Fibroblast of lung (primary cell): Measurements from ENCODE around the gene RASA3. TPM values are rescaled to one million over a fixed set of nuclear protein-coding genes. Genes with fewer than 3 reads are reported as not detected.
"Not testable (repeated sequence)": the region's sequence is repeated elsewhere in the genome, so short reads cannot be mapped to it uniquely, and the experiment has no call there.

Experiments
- DNase-seq, 2 donors: peaks; one replicate each; pipeline versions ENCODE4 v3.0.0 to v3.0.0-alpha.2; 2010; ENCODE audit warnings: low read depth in 2 of 2
- H2AFZ ChIP-seq: 2 replicates; pipeline ENCODE4 v1.5.1; 2012; ENCODE audit warnings: low read length, control low read depth, inconsistent platforms
- H3K27ac ChIP-seq: 2 replicates; pipeline ENCODE4 v1.5.1; 2011; ENCODE audit warnings: low read length, control low read depth; ENCODE audit not compliant: insufficient read depth
- H3K27me3 ChIP-seq: 2 replicates; pipeline ENCODE4 v1.5.1; 2011; ENCODE audit warnings: mild to moderate bottlenecking, low read length; ENCODE audit not compliant: control insufficient read depth, insufficient read depth
- H3K36me3 ChIP-seq: 2 replicates; pipeline ENCODE4 v1.5.1; 2011; ENCODE audit warnings: low read length; ENCODE audit not compliant: control insufficient read depth, insufficient read depth
- H3K4me1 ChIP-seq: 2 replicates; pipeline ENCODE4 v1.5.1; 2011; ENCODE audit warnings: low read length; ENCODE audit not compliant: control insufficient read depth, insufficient read depth; ENCODE audit errors: extremely low read depth
- H3K4me2 ChIP-seq: 2 replicates; pipeline ENCODE4 v1.5.1; 2011; ENCODE audit warnings: low read length, control low read depth; ENCODE audit not compliant: insufficient read depth; ENCODE audit errors: extremely low read depth
- H3K4me3 ChIP-seq, 4 experiments: fragments of 200-600 bp in 1 of 4; sonication (generic) in 1 of 4; replicated peaks in 1 of 4; 2 replicates each; pipeline ENCODE4 v1.5.1; 2011 to 2016; ENCODE audit warnings: low read length in 4 of 4, low read depth in 3 of 4, mild to moderate bottlenecking in 3 of 4, control low read depth in 2 of 4, inconsistent platforms in 1 of 4, mixed read lengths in 1 of 4; ENCODE audit not compliant: insufficient read depth in 1 of 4; ENCODE audit errors: control extremely low read depth in 1 of 4
- H3K79me2 ChIP-seq: 2 replicates; pipeline ENCODE4 v1.5.1; 2012; ENCODE audit warnings: mild to moderate bottlenecking, low read length, inconsistent platforms; ENCODE audit not compliant: control insufficient read depth, insufficient read depth
- H3K9ac ChIP-seq: 2 replicates; pipeline ENCODE4 v1.5.1; 2011; ENCODE audit warnings: mild to moderate bottlenecking, low read length, control low read depth; ENCODE audit not compliant: insufficient read depth
- H3K9me3 ChIP-seq: 2 replicates; pipeline ENCODE4 v1.5.1; 2012; ENCODE audit warnings: low read depth, low read length; ENCODE audit not compliant: control insufficient read depth, insufficient read depth
- H4K20me1 ChIP-seq: 2 replicates; pipeline ENCODE4 v1.5.1; 2011; ENCODE audit warnings: low read length; ENCODE audit not compliant: control insufficient read depth, insufficient read depth; ENCODE audit errors: extremely low read depth
- EZH2 ChIP-seq: IDR thresholded peaks from 2 replicates; pipeline ENCODE4 v1.5.1; 2012; ENCODE audit warnings: low read length, control low read depth, mild to moderate bottlenecking; ENCODE audit errors: missing control alignments
- polyA plus RNA-seq, 2 donors: library from polyadenylated mRNA; depleted of rRNA in 1 of 2; stranded (reverse) in 1 of 2; unstranded in 1 of 2; fragments of >200 nt; gene quantifications; 2 replicates each; pipeline ENCODE4 v1.2.1, GENCODE V29; 2011 to 2012; ENCODE audit warnings: missing spikeins in 1 of 2
- total RNA-seq: library from RNA; depleted of rRNA; stranded (reverse); fragments of >200 nt; gene quantifications from 2 replicates; pipeline ENCODE4 v1.2.1, GENCODE V29; 2014
- TF ChIP-seq, protein P1 (sequence below), 2 donors: IDR thresholded peaks in 1 of 2; conservative IDR thresholded peaks in 1 of 2; 1 replicate in 1 of 2; 2 replicates in 1 of 2; pipeline ENCODE4 v1.5.1; 2011 to 2012; ENCODE audit warnings: low read length in 2 of 2, control low read depth in 1 of 2, inconsistent platforms in 1 of 2, low read depth in 1 of 2, mild to moderate bottlenecking in 1 of 2

The RASA3 gene
- total and polyA plus RNA-seq, 2 donors (not counting 1 experiment from before 2014, with no cell fraction given) = 26.6 to 31.1 TPM

DNA sequence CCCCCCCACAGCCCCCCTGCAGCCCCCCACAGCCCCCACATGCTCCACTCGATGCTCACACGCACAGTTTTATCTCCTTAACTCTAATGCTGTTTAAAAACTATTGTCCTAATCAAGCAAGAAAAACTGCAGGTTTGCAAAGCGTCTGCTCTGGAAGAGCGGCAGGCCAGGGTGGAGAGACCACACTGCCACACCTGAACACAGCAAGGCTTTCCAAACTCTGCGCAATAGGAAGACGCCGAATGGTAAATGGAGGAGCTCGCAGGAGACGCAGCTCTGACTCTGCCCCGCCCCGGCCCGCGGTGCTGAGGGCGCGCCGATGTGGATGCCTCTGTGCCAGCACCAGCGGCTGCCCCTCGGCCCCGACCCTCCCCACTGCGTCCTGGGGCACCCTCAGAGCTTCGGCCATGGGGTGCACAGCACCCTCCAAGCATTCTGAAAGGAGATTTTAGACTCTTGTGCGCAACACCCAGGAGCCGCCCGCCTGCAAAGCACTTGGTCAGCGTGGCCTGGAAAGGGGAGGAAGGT lies 32.4 kb downstream of the RASA3 start:
- Histone ChIP-seq H3K4me3 (no peak overlapping the region), H3K4me1 (peaks cover 21% of the 10 kb centered on the region), H3K4me2 (no peak overlapping the region), H3K36me3 (no peaks in the 10 kb centered on the region), H3K9me3 (no peaks in the 10 kb centered on the region), H2AFZ (no peak overlapping the region), H3K27ac (no peak overlapping the region), H3K9ac (no peak overlapping the region), H4K20me1 (no peaks in the 10 kb centered on the region), H3K27me3 (no peaks in the 10 kb centered on the region), H3K79me2 (peaks cover 90% of the 10 kb centered on the region)
- DNase-seq = peak; percentile 59 to 63
- TF ChIP-seq EZH2 = no peak
- TF ChIP-seq, protein P1, sequence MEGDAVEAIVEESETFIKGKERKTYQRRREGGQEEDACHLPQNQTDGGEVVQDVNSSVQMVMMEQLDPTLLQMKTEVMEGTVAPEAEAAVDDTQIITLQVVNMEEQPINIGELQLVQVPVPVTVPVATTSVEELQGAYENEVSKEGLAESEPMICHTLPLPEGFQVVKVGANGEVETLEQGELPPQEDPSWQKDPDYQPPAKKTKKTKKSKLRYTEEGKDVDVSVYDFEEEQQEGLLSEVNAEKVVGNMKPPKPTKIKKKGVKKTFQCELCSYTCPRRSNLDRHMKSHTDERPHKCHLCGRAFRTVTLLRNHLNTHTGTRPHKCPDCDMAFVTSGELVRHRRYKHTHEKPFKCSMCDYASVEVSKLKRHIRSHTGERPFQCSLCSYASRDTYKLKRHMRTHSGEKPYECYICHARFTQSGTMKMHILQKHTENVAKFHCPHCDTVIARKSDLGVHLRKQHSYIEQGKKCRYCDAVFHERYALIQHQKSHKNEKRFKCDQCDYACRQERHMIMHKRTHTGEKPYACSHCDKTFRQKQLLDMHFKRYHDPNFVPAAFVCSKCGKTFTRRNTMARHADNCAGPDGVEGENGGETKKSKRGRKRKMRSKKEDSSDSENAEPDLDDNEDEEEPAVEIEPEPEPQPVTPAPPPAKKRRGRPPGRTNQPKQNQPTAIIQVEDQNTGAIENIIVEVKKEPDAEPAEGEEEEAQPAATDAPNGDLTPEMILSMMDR (conservative IDR thresholded peaks at IDR 0.05 in 1 of 2, IDR thresholded peaks at IDR 0.05 in 1 of 2; ENCODE audit: low read depth in 1 of 2, low read length in 2 of 2) = no peak

DNA sequence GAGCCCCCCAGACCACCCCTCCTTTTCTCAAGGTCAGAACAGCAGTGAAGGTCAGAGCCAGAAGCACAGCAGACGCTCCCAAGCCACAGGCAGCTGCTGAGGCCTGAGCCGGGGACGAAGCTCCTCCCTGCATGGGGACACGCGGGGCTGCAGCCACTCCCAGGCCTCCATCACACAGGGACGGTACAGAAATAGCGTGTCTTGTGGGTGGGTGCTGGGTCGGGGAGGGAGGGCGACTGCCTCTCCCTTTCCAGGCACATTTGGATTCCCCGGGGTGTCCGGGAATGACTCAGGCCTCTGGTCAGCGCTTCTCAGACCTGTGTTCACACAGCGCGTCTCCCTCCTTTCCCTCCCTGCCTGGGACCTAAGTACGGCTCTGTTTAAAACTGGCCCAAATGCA lies 33.2 kb downstream of the RASA3 start:
- H3K79me2 ChIP-seq = peaks cover 90% of the 10 kb centered on the region
- peak; percentile 93 to 94 for DNase-seq
- peak overlapping the region; percentile 68 for H3K4me2 ChIP-seq
- no peak overlapping the region for H2AFZ ChIP-seq
- H3K27me3 ChIP-seq = no peaks in the 10 kb centered on the region
- peak overlapping the region; percentile 47 for H3K27ac ChIP-seq
- peaks cover 21% of the 10 kb centered on the region for H3K4me1 ChIP-seq
- no peaks in the 10 kb centered on the region for H3K36me3 ChIP-seq
- H3K9me3 ChIP-seq = no peaks in the 10 kb centered on the region
- no peak overlapping the region for H3K4me3 ChIP-seq
- H3K9ac ChIP-seq = peak overlapping the region; percentile 46
- TF ChIP-seq, protein P1 (conservative IDR thresholded peaks at IDR 0.05 in 1 of 2, IDR thresholded peaks at IDR 0.05 in 1 of 2; ENCODE audit: low read depth in 1 of 2, low read length in 2 of 2) = no peak
- no peak for TF ChIP-seq EZH2
- no peaks in the 10 kb centered on the region for H4K20me1 ChIP-seq

DNA sequence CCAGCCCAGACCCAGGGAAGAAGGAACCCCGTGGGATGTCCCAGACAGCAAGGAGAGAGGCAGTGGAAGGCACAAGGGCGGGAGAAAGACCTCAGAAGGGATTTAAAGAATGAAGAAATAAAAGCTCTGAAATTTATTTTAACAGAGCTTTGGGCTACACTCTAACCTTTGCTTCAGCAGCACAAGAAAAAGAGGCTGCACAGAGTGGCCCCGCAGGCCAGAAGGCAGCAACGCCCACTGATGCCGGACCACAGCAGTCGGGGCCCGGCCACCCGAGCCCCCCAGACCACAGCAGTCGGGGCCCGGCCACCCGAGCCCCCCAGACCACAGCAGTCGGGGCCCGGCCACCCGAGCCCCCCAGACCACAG lies 33.8 kb downstream of the RASA3 start:
- Histone ChIP-seq H3K27ac (peak overlapping the region; percentile 53), H3K79me2 (peaks cover 90% of the 10 kb centered on the region), H3K9ac (peak overlapping the region; percentile 46), H3K4me1 (peaks cover 21% of the 10 kb centered on the region)
- H2AFZ ChIP-seq, H3K27me3 ChIP-seq, H3K36me3 ChIP-seq, DNase-seq, H4K20me1 ChIP-seq, H3K4me3 ChIP-seq, H3K4me2 ChIP-seq, H3K9me3 ChIP-seq: not testable (repeated sequence)
